Panc1 (cell line): ENCODE measurements around the gene MAP1LC3A.
"Not testable (repeated sequence)": the region's sequence is repeated elsewhere in the genome, so short reads cannot be mapped to it uniquely, and the experiment has no call there.

Source experiments
- POLR2AphosphoS5 ChIP-seq: IDR thresholded peaks from 2 replicates; pipeline ENCODE4 v1.6.1; 2012; ENCODE audit warnings: mild to moderate bottlenecking, low read depth, low read length, moderate library complexity
- TF ChIP-seq, protein P1 (sequence below): fragments of 450-650 bp; IDR thresholded peaks from 2 replicates; pipeline ENCODE4 v1.5.1; 2017; ENCODE audit warnings: mild to moderate bottlenecking

DNA sequence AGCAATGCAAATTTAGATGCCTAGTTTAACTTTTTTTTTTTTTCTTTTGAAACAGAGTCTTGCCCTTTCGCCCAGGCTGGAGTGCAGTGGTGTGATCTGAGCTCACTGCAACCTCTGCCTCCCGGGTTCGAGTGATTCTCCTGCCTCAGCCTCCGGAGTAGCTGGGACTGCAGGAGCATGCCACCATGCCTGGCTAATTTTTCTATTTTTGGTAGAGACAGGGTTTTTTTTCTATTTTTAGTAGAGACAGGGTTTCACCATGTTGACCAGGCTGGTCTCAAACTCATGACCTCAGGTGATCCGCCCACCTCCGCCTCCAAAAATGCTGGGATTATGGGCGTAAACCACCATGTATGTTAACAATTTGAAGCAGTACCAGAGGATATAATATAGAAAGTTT is 39.7 kb upstream of the MAP1LC3A start:
- TF ChIP-seq, protein P1, sequence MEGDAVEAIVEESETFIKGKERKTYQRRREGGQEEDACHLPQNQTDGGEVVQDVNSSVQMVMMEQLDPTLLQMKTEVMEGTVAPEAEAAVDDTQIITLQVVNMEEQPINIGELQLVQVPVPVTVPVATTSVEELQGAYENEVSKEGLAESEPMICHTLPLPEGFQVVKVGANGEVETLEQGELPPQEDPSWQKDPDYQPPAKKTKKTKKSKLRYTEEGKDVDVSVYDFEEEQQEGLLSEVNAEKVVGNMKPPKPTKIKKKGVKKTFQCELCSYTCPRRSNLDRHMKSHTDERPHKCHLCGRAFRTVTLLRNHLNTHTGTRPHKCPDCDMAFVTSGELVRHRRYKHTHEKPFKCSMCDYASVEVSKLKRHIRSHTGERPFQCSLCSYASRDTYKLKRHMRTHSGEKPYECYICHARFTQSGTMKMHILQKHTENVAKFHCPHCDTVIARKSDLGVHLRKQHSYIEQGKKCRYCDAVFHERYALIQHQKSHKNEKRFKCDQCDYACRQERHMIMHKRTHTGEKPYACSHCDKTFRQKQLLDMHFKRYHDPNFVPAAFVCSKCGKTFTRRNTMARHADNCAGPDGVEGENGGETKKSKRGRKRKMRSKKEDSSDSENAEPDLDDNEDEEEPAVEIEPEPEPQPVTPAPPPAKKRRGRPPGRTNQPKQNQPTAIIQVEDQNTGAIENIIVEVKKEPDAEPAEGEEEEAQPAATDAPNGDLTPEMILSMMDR, result not testable (repeated sequence)
- TF ChIP-seq POLR2AphosphoS5, result not testable (repeated sequence)
